C4-2B (cell line): ENCODE data around the gene SERPINB2.

Source experiments
- H3K27ac ChIP-seq: fragments of 450-650 bp; 2 replicates; pipeline ENCODE4 v1.5.1; 2017
- ZFX ChIP-seq: fragments of 450-650 bp; IDR thresholded peaks from 2 replicates; pipeline ENCODE4 v1.6.1; 2017
- TF ChIP-seq, protein P1 (sequence below): fragments of 450-650 bp; conservative IDR thresholded peaks from 2 replicates; pipeline ENCODE4 v1.5.1; 2017; ENCODE audit warnings: mild to moderate bottlenecking

Gene SERPINB2

DNA sequence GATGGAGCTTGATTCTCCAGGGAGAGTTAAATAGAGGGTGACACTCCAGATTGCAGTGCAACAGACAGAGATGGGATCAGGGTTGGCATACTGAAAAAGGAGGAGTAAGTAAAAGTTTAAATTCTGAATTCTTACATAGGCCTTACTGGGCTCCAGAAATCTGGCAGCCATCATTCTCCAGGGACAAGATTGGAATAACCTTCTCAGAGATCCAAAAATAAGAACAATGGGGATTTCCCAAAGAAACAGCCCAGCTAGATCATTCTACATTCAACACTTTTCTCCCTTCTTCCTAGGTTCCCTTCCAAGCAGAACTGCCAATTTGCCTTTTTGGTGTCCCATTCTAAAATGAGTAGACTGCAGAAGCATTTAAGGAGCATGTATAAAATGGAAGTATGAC is 14.9 kb upstream of the SERPINB2 start:
- TF ChIP-seq, protein P1, sequence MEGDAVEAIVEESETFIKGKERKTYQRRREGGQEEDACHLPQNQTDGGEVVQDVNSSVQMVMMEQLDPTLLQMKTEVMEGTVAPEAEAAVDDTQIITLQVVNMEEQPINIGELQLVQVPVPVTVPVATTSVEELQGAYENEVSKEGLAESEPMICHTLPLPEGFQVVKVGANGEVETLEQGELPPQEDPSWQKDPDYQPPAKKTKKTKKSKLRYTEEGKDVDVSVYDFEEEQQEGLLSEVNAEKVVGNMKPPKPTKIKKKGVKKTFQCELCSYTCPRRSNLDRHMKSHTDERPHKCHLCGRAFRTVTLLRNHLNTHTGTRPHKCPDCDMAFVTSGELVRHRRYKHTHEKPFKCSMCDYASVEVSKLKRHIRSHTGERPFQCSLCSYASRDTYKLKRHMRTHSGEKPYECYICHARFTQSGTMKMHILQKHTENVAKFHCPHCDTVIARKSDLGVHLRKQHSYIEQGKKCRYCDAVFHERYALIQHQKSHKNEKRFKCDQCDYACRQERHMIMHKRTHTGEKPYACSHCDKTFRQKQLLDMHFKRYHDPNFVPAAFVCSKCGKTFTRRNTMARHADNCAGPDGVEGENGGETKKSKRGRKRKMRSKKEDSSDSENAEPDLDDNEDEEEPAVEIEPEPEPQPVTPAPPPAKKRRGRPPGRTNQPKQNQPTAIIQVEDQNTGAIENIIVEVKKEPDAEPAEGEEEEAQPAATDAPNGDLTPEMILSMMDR = no peak
- TF ChIP-seq ZFX = no peak
- H3K27ac ChIP-seq = no peak overlapping the region

DNA sequence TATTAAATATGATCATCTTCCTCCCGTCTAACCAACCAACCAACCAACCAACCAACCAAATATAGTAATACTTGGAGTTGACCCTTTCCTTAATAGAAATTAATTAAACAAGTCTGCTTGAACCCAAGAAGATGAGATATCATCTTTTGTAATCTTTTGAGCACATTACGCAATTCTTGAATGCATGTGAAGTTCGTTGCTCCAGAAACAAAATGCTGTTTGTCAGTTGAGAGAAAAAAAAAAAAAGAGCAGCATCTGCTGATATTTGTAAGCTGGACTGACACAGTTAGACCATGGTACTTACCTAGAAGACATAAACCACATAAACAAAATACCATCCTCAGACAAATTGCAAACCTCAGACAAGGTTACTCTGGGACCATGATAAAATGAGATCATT is 9.2 kb upstream of the SERPINB2 start:
- TF ChIP-seq, protein P1 = no peak
- no peak for TF ChIP-seq ZFX

DNA sequence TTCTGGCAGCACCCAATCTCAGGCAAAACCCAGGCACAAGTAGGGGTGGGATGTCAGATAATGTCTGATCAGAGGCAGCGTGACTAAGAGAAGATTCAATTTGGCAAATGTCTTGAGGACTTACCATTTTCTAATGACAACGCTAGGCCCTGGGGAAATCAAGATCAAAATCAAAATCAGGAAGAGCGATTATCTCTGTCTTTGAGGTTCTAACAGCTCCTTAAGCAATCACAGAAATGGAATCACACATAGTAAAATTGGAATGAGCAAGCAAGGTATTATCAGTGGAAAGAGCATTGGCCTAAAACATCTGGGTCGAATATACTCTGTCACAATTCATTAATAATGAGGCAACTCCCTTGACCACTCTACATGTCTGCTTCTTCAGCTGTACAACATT is 8.6 kb upstream of the SERPINB2 start:
- TF ChIP-seq, protein P1 = no peak
- TF ChIP-seq ZFX = no peak
- H3K27ac ChIP-seq = no peak overlapping the region

More for the DNA sequence above, 9.2 kb upstream of the SERPINB2 start:
- no peak overlapping the region for H3K27ac ChIP-seq

DNA sequence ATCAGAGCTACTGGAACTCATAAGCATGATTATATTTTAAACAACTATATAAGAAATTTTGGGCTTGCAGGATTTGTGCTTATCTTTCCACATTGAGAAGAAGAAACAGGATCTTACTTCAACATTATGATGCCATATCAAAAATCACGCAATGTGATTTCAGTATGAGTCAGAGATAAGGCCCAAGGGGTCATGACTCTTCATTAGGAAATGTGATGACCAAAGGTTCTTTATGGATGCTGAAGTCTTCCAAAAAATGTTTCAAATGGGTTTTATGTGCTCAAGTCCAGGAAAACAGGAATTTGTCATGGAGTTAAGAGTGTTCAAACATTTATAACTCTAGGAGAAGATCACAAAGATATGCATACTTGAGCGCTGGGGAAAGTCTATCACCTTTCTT is 7.8 kb upstream of the SERPINB2 start:
- no peak overlapping the region for H3K27ac ChIP-seq
- TF ChIP-seq ZFX = no peak
- TF ChIP-seq, protein P1 = no peak

DNA sequence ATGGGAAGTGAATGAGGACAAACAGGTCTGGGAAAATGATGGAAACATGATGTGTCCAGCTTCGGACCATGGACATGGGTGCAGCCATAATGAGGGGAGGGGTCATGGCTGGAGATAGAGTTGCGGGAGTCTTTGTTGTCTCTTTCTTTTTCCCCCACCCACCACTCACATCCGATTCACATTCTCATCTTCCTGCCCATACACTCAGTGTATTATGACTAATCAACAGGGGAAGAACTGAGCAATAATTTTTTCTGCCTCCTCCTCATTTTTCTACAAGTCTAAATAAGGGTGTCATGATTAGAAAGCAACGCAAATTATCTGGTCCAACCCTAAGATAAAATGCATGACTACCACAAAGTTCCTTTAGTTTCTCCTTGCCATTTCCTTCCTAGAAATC is 5.7 kb upstream of the SERPINB2 start:
- no peak for TF ChIP-seq ZFX
- TF ChIP-seq, protein P1 = no peak
- H3K27ac ChIP-seq = no peak overlapping the region

DNA sequence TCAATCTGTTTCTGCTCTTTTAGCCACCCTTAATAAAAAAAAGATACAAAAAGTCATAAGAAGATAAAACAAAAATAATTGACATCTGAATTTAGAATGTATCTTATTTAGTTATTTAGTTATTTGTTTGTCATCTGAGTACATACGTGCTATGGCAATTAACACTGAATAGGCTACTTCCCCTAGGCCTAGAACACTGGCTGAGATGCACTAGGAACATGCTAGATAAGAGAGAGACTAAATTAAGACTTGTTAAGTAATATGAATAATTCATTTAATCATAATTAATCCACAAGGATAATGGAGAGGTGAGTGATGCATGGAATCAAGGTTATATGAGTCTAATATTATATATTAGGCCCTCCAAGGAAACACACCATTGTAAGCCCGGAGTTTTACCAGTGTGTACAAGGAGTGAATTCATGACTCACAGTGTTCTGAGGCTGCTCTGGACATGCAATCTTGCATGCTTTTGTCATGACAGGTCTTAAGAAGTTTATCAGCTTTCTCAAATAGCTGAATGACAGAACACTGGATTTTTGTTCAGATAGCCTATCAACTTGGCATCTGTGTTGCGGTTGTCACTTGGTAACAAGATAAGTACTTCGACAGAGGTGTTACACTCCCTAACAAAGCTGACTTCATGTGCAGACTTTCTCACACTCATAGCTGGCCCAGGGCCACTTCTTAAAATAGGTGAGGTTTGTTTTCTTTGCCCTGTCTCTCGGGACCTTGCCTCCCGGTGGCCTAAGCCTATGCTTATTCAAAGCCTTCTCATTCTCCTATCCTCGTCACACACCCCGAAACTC is 5.0 kb upstream of the SERPINB2 start:
- no peak overlapping the region for H3K27ac ChIP-seq
- no peak for TF ChIP-seq ZFX
- TF ChIP-seq, protein P1 = no peak

DNA sequence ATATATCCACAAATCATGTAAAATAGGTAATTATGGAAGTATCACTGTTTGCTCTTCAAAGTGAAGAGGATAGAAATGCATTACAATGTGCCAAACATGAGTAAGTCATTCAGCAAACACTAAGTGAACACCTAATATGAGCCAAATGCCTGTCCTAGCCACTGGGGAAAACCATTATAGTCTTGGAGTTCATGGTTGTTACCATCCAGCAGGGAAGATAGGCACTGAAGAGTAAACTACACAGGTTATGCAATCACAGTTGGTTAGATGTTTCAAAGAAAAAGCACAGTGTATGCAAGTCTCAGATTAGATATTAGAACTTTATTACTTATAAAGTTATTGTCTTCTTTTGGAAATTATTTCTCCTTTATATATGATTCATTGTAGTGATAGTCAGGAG is 3.9 kb upstream of the SERPINB2 start:
- TF ChIP-seq ZFX = no peak
- TF ChIP-seq, protein P1 = no peak
- H3K27ac ChIP-seq = no peak overlapping the region
